Activated CD4-positive, alpha-beta T cell treated with anti-CD3 and anti-CD28 coated beads, Interleukin-2, amount 50 U/mL, for 48 hours (primary cell): ENCODE measurements around the gene ARL5C.
A peak's percentile ranks its signal among the peaks of the same experiment; 100 is the strongest.

Source experiments
- DNase-seq, 2 experiments: peaks; one replicate each; pipeline ENCODE4 v3.0.0-alpha.2; 2020

Gene ARL5C

GRCh38 chr17:39165841-39166349, at the start of gene ARL5C:
ARL5C (minus strand) TSS chr17:39166161; CDS start chr17:39165760, 401 bp downstream.
- no peak for DNase-seq

GRCh38 chr17:39213852-39214251, 47.9 kb upstream of the ARL5C start:
- DNase-seq = no peak

GRCh38 chr17:39212841-39213480, 47.0 kb upstream of the ARL5C start:
- DNase-seq = no peak

GRCh38 chr17:39212195-39212810, 46.3 kb upstream of the ARL5C start:
- DNase-seq = no peak

- no peak for DNase-seq
These were observed 44.1 kb upstream of the ARL5C start for GRCh38 chr17:39210093-39210434.

- peak; percentile 70 to 75 for DNase-seq
These were observed 43.5 kb upstream of the ARL5C start for GRCh38 chr17:39209317-39210092.

- DNase-seq = no peak
These were observed 42.9 kb upstream of the ARL5C start for GRCh38 chr17:39208893-39209292.

- DNase-seq = no peak
These were observed 42.2 kb upstream of the ARL5C start for GRCh38 chr17:39208136-39208535.

- DNase-seq = no peak
These were observed 39.2 kb upstream of the ARL5C start for GRCh38 chr17:39205112-39205526.

- DNase-seq = no peak
These were observed 38.3 kb upstream of the ARL5C start for GRCh38 chr17:39204245-39204644.

GRCh38 chr17:39200957-39201510, 35.1 kb upstream of the ARL5C start:
- no peak for DNase-seq

- DNase-seq = peak; percentile 78 to 83
These were observed 34.3 kb upstream of the ARL5C start, which contains the start of gene RPL19 for GRCh38 chr17:39200070-39200879. RPL19 (plus strand) TSS chr17:39200283; CDS start chr17:39200345, 62 bp downstream.

GRCh38 chr17:39199820-39200069, 33.8 kb upstream of the ARL5C start:
- peak; percentile 88 to 90 for DNase-seq

- DNase-seq = no peak
These were observed 32.2 kb upstream of the ARL5C start for GRCh38 chr17:39198186-39198566.

- DNase-seq = peak; percentile 80 to 82
These were observed 31.6 kb upstream of the ARL5C start, which contains the start of gene CACNB1 for GRCh38 chr17:39197380-39198185. CACNB1 (minus strand) TSS chr17:39197669; CDS start chr17:39197495, 174 bp downstream.

GRCh38 chr17:39196808-39197291, 30.9 kb upstream of the ARL5C start:
- DNase-seq = no peak

GRCh38 chr17:39196241-39196807, 30.4 kb upstream of the ARL5C start:
- no peak for DNase-seq

GRCh38 chr17:39195568-39196160, 29.7 kb upstream of the ARL5C start:
- no peak for DNase-seq

- DNase-seq = no peak
These were observed 29.1 kb upstream of the ARL5C start for GRCh38 chr17:39194985-39195524.
